ENCODE data around the gene PACRG.

- TF ChIP-seq CTCF (IDR thresholded peaks at IDR 0.05 in 4 of 5, conservative IDR thresholded peaks at IDR 0.05 in 1 of 5) (no peak), POLR2A (IDR thresholded peaks at IDR 0.05) (no peak)
Observed at GRCh38 chr6:163228041-163228440, 500.3 kb downstream of the PACRG start.

Measured in gastrocnemius medialis (tissue), 4 donors.